Activated CD4-positive, alpha-beta T cell treated with anti-CD3 and anti-CD28 coated beads, Interleukin-2, amount 10 ng/mL, durations not matched to agents 7 days and 5 days (primary cell): ENCODE measurements around the gene COG6. TPM values are rescaled to one million over a fixed set of nuclear protein-coding genes. Genes with fewer than 3 reads are reported as not detected.

ENCODE experiments used
- CTCF ChIA-PET: fragments of 350-600 bp; sonication (Branson Sonifier 250); formaldehyde crosslinking; loops from one replicate; lab custom pipeline; 2021; ENCODE audit warnings: antibody characterized with exemption; lab: Charles Lee
- POLR2A ChIA-PET: fragments of 350-600 bp; sonication (Branson Sonifier 250); formaldehyde crosslinking; loops from one replicate; lab custom pipeline; 2021; ENCODE audit warnings: antibody characterized with exemption; lab: Charles Lee
- DNase-seq: peaks from one replicate; pipeline ENCODE4 v3.0.0-alpha.2; 2020
- H3K27ac Mint-ChIP-seq: one replicate; pipeline ENCODE4 v1.8.0; 2021; ENCODE audit warnings: mild to moderate bottlenecking, moderate library complexity, mixed read lengths
- H3K27me3 Mint-ChIP-seq: one replicate; pipeline ENCODE4 v1.8.0; 2021; ENCODE audit warnings: mixed read lengths
- H3K36me3 Mint-ChIP-seq: one replicate; pipeline ENCODE4 v1.8.0; 2021; ENCODE audit warnings: low read depth, mixed read lengths
- H3K4me1 Mint-ChIP-seq: one replicate; pipeline ENCODE4 v1.8.0; 2021; ENCODE audit warnings: mixed read lengths
- H3K4me3 Mint-ChIP-seq: one replicate; pipeline ENCODE4 v1.8.0; 2021; ENCODE audit warnings: mild to moderate bottlenecking, moderate library complexity, mixed read lengths
- H3K9me3 Mint-ChIP-seq: one replicate; pipeline ENCODE4 v1.8.0; 2021; ENCODE audit warnings: mixed read lengths
- total RNA-seq, 2 experiments: library from RNA; stranded (reverse); gene quantifications; one replicate each; pipeline ENCODE4 v1.2.3, GENCODE V29; 2021

The COG6 gene
- 10 to 100 TPM; 26.5 TPM for total RNA-seq

GRCh38 chr13:39655569-39656324 is at the start of gene COG6:
COG6 (plus strand) TSS chr13:39655662; CDS start chr13:39655727, 65 bp downstream.
- POLR2A ChIA-PET: no interaction called here
- CTCF ChIA-PET: interaction anchor here (0.9 to 1.4 kb wide), 5 partner anchors 8 to 40 kb away, joined by 3 to 4 read pairs (median 3); no protein-coding TSS in a partner anchor
- peaks cover 20% of the 10 kb centered on the region for H3K4me1 Mint-ChIP-seq
- H3K36me3 Mint-ChIP-seq: peaks cover 7% of the 10 kb centered on the region
- peak within 1 kb of the TSS; percentile 94 for H3K4me3 Mint-ChIP-seq
- peak within 1 kb of the TSS; percentile 89 for H3K27ac Mint-ChIP-seq
- DNase-seq: peak; percentile 91
- H3K9me3 Mint-ChIP-seq: peaks cover 6% of the 10 kb centered on the region
- peaks cover 4% of the 10 kb centered on the region for H3K27me3 Mint-ChIP-seq

- Mint-ChIP-seq H3K9me3 (no peaks in the 10 kb centered on the region), H3K4me1 (peaks cover 11% of the 10 kb centered on the region), H3K27ac (no peak overlapping the region), H3K27me3 (peaks cover 49% of the 10 kb centered on the region), H3K4me3 (no peak overlapping the region), H3K36me3 (no peaks in the 10 kb centered on the region)
- ChIA-PET CTCF (no interaction called here), POLR2A (no interaction called here)
- no peak for DNase-seq
These were observed 49.7 kb upstream of the COG6 start for GRCh38 chr13:39605677-39606320.

- H3K27ac Mint-ChIP-seq: no peak overlapping the region
- H3K27me3 Mint-ChIP-seq: peaks cover 33% of the 10 kb centered on the region
- no peaks in the 10 kb centered on the region for H3K9me3 Mint-ChIP-seq
- H3K4me1 Mint-ChIP-seq: peaks cover 6% of the 10 kb centered on the region
- ChIA-PET POLR2A (no interaction called here), CTCF (no interaction called here)
- no peaks in the 10 kb centered on the region for H3K36me3 Mint-ChIP-seq
- H3K4me3 Mint-ChIP-seq: no peak overlapping the region
- DNase-seq: no peak
These were observed 47.6 kb upstream of the COG6 start for GRCh38 chr13:39607876-39608275.

- H3K4me3 Mint-ChIP-seq: no peak overlapping the region
- peak; percentile 74 for DNase-seq
- no peaks in the 10 kb centered on the region for H3K4me1 Mint-ChIP-seq
- no peak overlapping the region for H3K27ac Mint-ChIP-seq
- no peaks in the 10 kb centered on the region for H3K36me3 Mint-ChIP-seq
- ChIA-PET CTCF (interaction anchor here (1.0 to 2.1 kb wide), 4 partner anchors 9 to 23 kb away, joined by 3 to 6 read pairs (median 4); partner anchors contain the start of gene LHFPL6), POLR2A (no interaction called here)
- no peaks in the 10 kb centered on the region for H3K9me3 Mint-ChIP-seq
- H3K27me3 Mint-ChIP-seq: peaks cover 4% of the 10 kb centered on the region
These were observed 43.3 kb upstream of the COG6 start for GRCh38 chr13:39612023-39612637.

GRCh38 chr13:39616087-39616694 is 39.3 kb upstream of the COG6 start:
- peak; percentile 51 for DNase-seq
- ChIA-PET CTCF (interaction anchor here (0.6 to 1.6 kb wide), 8 partner anchors 9 to 578 kb away, joined by 3 to 5 read pairs (median 4); partner anchors contain the start of genes COG6, NHLRC3 and PROSER1), POLR2A (interaction anchor here (0.5 kb wide), 1 partner anchor 35 kb away, joined by 5 read pairs; no protein-coding TSS in a partner anchor)
- H3K27me3 Mint-ChIP-seq: peaks cover 11% of the 10 kb centered on the region
- no peak overlapping the region for H3K27ac Mint-ChIP-seq
- no peaks in the 10 kb centered on the region for H3K36me3 Mint-ChIP-seq
- no peaks in the 10 kb centered on the region for H3K4me1 Mint-ChIP-seq
- H3K4me3 Mint-ChIP-seq: no peak overlapping the region
- H3K9me3 Mint-ChIP-seq: no peaks in the 10 kb centered on the region

- Mint-ChIP-seq H3K36me3 (no peaks in the 10 kb centered on the region), H3K27ac (no peak overlapping the region), H3K4me3 (no peak overlapping the region), H3K9me3 (no peaks in the 10 kb centered on the region), H3K27me3 (peaks cover 18% of the 10 kb centered on the region), H3K4me1 (no peaks in the 10 kb centered on the region)
- DNase-seq: no peak
- CTCF ChIA-PET: interaction anchor here (1.0 kb wide), 1 partner anchor 16 kb away, joined by 4 read pairs; no protein-coding TSS in a partner anchor
- POLR2A ChIA-PET: no interaction called here
These were observed 36.9 kb upstream of the COG6 start for GRCh38 chr13:39618561-39618960.

- no peak for DNase-seq
- ChIA-PET CTCF (no interaction called here), POLR2A (no interaction called here)
- Mint-ChIP-seq H3K27ac (no peak overlapping the region), H3K36me3 (no peaks in the 10 kb centered on the region), H3K9me3 (no peaks in the 10 kb centered on the region), H3K4me3 (no peak overlapping the region), H3K27me3 (peaks cover 28% of the 10 kb centered on the region), H3K4me1 (no peaks in the 10 kb centered on the region)
These were observed 32.0 kb upstream of the COG6 start for GRCh38 chr13:39623466-39623865.

- Mint-ChIP-seq H3K4me3 (no peak overlapping the region), H3K9me3 (no peaks in the 10 kb centered on the region), H3K4me1 (no peaks in the 10 kb centered on the region), H3K27me3 (peaks cover 22% of the 10 kb centered on the region), H3K27ac (no peak overlapping the region), H3K36me3 (no peaks in the 10 kb centered on the region)
- CTCF ChIA-PET: no interaction called here
- POLR2A ChIA-PET: no interaction called here
- DNase-seq: no peak
These were observed 24.2 kb upstream of the COG6 start for GRCh38 chr13:39631307-39631706.

GRCh38 chr13:39632994-39633393 is 22.5 kb upstream of the COG6 start:
- Mint-ChIP-seq H3K4me3 (no peak overlapping the region), H3K36me3 (no peaks in the 10 kb centered on the region), H3K27ac (no peak overlapping the region), H3K27me3 (peaks cover 18% of the 10 kb centered on the region), H3K4me1 (no peaks in the 10 kb centered on the region), H3K9me3 (peaks cover 3% of the 10 kb centered on the region)
- ChIA-PET POLR2A (no interaction called here), CTCF (no interaction called here)
- no peak for DNase-seq

- Mint-ChIP-seq H3K36me3 (no peaks in the 10 kb centered on the region), H3K4me3 (no peak overlapping the region), H3K9me3 (peaks cover 4% of the 10 kb centered on the region), H3K4me1 (no peaks in the 10 kb centered on the region), H3K27me3 (peaks cover 19% of the 10 kb centered on the region), H3K27ac (no peak overlapping the region)
- DNase-seq: no peak
- POLR2A ChIA-PET: no interaction called here
- CTCF ChIA-PET: interaction anchor here (0.6 kb wide), 1 partner anchor 32 kb away, joined by 4 read pairs; no protein-coding TSS in a partner anchor
These were observed 19.9 kb upstream of the COG6 start for GRCh38 chr13:39635564-39635963.

- peaks cover 13% of the 10 kb centered on the region for H3K27me3 Mint-ChIP-seq
- H3K27ac Mint-ChIP-seq: no peak overlapping the region
- H3K4me1 Mint-ChIP-seq: no peaks in the 10 kb centered on the region
- H3K4me3 Mint-ChIP-seq: no peak overlapping the region
- ChIA-PET CTCF (no interaction called here), POLR2A (no interaction called here)
- H3K9me3 Mint-ChIP-seq: peaks cover 4% of the 10 kb centered on the region
- H3K36me3 Mint-ChIP-seq: no peaks in the 10 kb centered on the region
- DNase-seq: no peak
These were observed 17.6 kb upstream of the COG6 start for GRCh38 chr13:39637890-39638289.

- Mint-ChIP-seq H3K4me1 (no peaks in the 10 kb centered on the region), H3K4me3 (no peak overlapping the region), H3K36me3 (no peaks in the 10 kb centered on the region), H3K27ac (no peak overlapping the region), H3K9me3 (peaks cover 4% of the 10 kb centered on the region), H3K27me3 (peaks cover 8% of the 10 kb centered on the region)
- no peak for DNase-seq
- CTCF ChIA-PET: no interaction called here
- POLR2A ChIA-PET: no interaction called here
These were observed 13.8 kb upstream of the COG6 start for GRCh38 chr13:39641645-39642044.
